GM23338 (cell line): ENCODE results near the gene EFCAB9. TPM values are rescaled to one million over a fixed set of nuclear protein-coding genes. Genes with fewer than 3 reads are reported as not detected.

ENCODE experiments used
- ATAC-seq: fragments of 200-7000 bp; cut with Tn5 transposase; 3 replicates; pipeline ENCODE4 v1.9.1; 2020
- DNase-seq: peaks from one replicate; pipeline ENCODE4 v3.0.0-alpha.2; 2015; ENCODE audit warnings: low spot score
- H2AFZ ChIP-seq: fragments of 200-600 bp; sonication (generic); 2 replicates; pipeline ENCODE4 v1.8.0; 2016; ENCODE audit warnings: antibody characterized with exemption, mild to moderate bottlenecking, moderate library complexity
- H3F3A ChIP-seq: fragments of 200-600 bp; sonication (generic); replicated peaks from 2 replicates; pipeline ENCODE4 v1.8.0; 2017; ENCODE audit warnings: antibody characterized with exemption, mixed run types, low read depth
- H3K27ac ChIP-seq: fragments of 200-600 bp; sonication (generic); 2 replicates; pipeline ENCODE4 v1.6.1; 2016; ENCODE audit warnings: low read depth
- H3K27me3 ChIP-seq: fragments of 200-600 bp; sonication (generic); 2 replicates; pipeline ENCODE4 v1.8.0; 2016; ENCODE audit warnings: mild to moderate bottlenecking, mixed run types, moderate library complexity; ENCODE audit not compliant: insufficient read depth
- H3K36me3 ChIP-seq: fragments of 200-600 bp; sonication (generic); 2 replicates; pipeline ENCODE4 v1.8.0; 2016; ENCODE audit warnings: mild to moderate bottlenecking; ENCODE audit not compliant: insufficient read depth
- H3K4me1 ChIP-seq: fragments of 200-600 bp; sonication (generic); 2 replicates; pipeline ENCODE4 v1.8.0; 2016; ENCODE audit warnings: mild to moderate bottlenecking, moderate library complexity; ENCODE audit not compliant: insufficient read depth
- H3K4me2 ChIP-seq: fragments of 200-600 bp; sonication (generic); 2 replicates; pipeline ENCODE4 v1.7.1; 2017; ENCODE audit warnings: mixed run types
- H3K4me3 ChIP-seq: fragments of 200-600 bp; sonication (generic); 2 replicates; pipeline ENCODE4 v1.6.1; 2016; ENCODE audit warnings: mixed run types
- H3K79me2 ChIP-seq: fragments of 200-600 bp; sonication (generic); replicated peaks from 2 replicates; pipeline ENCODE4 v1.8.0; 2017; ENCODE audit warnings: mild to moderate bottlenecking; ENCODE audit not compliant: insufficient read depth
- H3K9me2 ChIP-seq: fragments of 200-600 bp; sonication (generic); 2 replicates; pipeline ENCODE4 v1.8.0; 2017; ENCODE audit not compliant: insufficient read depth
- H4K20me1 ChIP-seq: fragments of 200-600 bp; sonication (generic); replicated peaks from 2 replicates; pipeline ENCODE4 v1.8.0; 2017; ENCODE audit warnings: mild to moderate bottlenecking; ENCODE audit not compliant: insufficient read depth
- H3K27ac Mint-ChIP-seq: 2 replicates; pipeline ENCODE4 v1.8.0; 2020; ENCODE audit warnings: inconsistent platforms, mild to moderate bottlenecking, moderate library complexity, mixed read lengths
- H3K27me3 Mint-ChIP-seq: 3 replicates; pipeline ENCODE4 v1.8.0; 2022; ENCODE audit warnings: low read depth, mild to moderate bottlenecking, moderate library complexity, mixed read lengths, inconsistent platforms; ENCODE audit not compliant: insufficient read depth, poor library complexity
- H3K36me3 Mint-ChIP-seq: 3 replicates; pipeline ENCODE4 v1.8.0; 2021; ENCODE audit warnings: low read depth, mild to moderate bottlenecking, inconsistent platforms, moderate library complexity, mixed read lengths
- H3K4me1 Mint-ChIP-seq: 3 replicates; pipeline ENCODE4 v1.8.0; 2020; ENCODE audit warnings: mild to moderate bottlenecking, inconsistent platforms, mixed read lengths
- H3K4me3 Mint-ChIP-seq: 3 replicates; pipeline ENCODE4 v1.8.0; 2021; ENCODE audit warnings: moderate library complexity, mild to moderate bottlenecking, inconsistent platforms, mixed read lengths
- H3K9me3 Mint-ChIP-seq: 3 replicates; pipeline ENCODE4 v1.8.0; 2020; ENCODE audit warnings: moderate library complexity, mild to moderate bottlenecking, inconsistent platforms, mixed read lengths
- CREB1 ChIP-seq: fragments of 250-450 bp; sonication (Bioruptor Pico); IDR thresholded peaks from 2 replicates; pipeline ENCODE4 v1.5.0; 2020; ENCODE audit warnings: low read depth, mild to moderate bottlenecking, moderate library complexity
- EZH2 ChIP-seq: fragments of 200-600 bp; sonication (generic); IDR thresholded peaks from one replicate; pipeline ENCODE4 v1.8.0; 2017; ENCODE audit warnings: antibody characterized with exemption, mild to moderate bottlenecking, low read depth; ENCODE audit not compliant: unreplicated experiment
- JUNB ChIP-seq: IDR thresholded peaks from one replicate; pipeline ENCODE4 v1.6.1; 2016; ENCODE audit warnings: antibody characterized with exemption; ENCODE audit not compliant: unreplicated experiment
- NANOG ChIP-seq: IDR thresholded peaks from 2 replicates; pipeline ENCODE4 v1.6.1; 2016; ENCODE audit warnings: antibody characterized with exemption, borderline replicate concordance
- POLR2AphosphoS5 ChIP-seq: IDR thresholded peaks from 2 replicates; pipeline ENCODE4 v1.6.1; 2016; ENCODE audit warnings: antibody characterized with exemption, low read depth
- STAT1 ChIP-seq: IDR thresholded peaks from one replicate; pipeline ENCODE4 v1.6.1; 2016; ENCODE audit warnings: antibody characterized with exemption; ENCODE audit not compliant: unreplicated experiment
- polyA plus RNA-seq: library from polyadenylated mRNA; unstranded; fragments of >200 nt; fragmentation: Nextera tagmentation; extraction: Ambion mirVana; gene quantifications from 2 replicates; pipeline ENCODE4 v1.2.1, GENCODE V29; 2016
- total RNA-seq: library from RNA; depleted of rRNA; stranded (reverse); fragments of >200 nt; shearing (Covaris generic); gene quantifications from 2 replicates; pipeline ENCODE4 v1.2.3, GENCODE V29; 2014
- TF ChIP-seq, protein P1 (sequence below): IDR thresholded peaks from one replicate; pipeline ENCODE4 v1.6.1; 2018; ENCODE audit warnings: antibody characterized with exemption; ENCODE audit not compliant: unreplicated experiment
- TF ChIP-seq, protein P2 (sequence below): fragments of 250-450 bp; sonication (Bioruptor Pico); IDR thresholded peaks from 2 replicates; pipeline ENCODE4 v1.5.0; 2020; ENCODE audit warnings: mild to moderate bottlenecking, moderate library complexity
- TF ChIP-seq, protein P3 (sequence below): IDR thresholded peaks from 2 replicates; pipeline ENCODE4 v1.6.1; 2016; ENCODE audit warnings: antibody characterized with exemption

EFCAB9 gene
- total and polyA plus RNA-seq, 2 experiments from 2014 or later = not detected

DNA sequence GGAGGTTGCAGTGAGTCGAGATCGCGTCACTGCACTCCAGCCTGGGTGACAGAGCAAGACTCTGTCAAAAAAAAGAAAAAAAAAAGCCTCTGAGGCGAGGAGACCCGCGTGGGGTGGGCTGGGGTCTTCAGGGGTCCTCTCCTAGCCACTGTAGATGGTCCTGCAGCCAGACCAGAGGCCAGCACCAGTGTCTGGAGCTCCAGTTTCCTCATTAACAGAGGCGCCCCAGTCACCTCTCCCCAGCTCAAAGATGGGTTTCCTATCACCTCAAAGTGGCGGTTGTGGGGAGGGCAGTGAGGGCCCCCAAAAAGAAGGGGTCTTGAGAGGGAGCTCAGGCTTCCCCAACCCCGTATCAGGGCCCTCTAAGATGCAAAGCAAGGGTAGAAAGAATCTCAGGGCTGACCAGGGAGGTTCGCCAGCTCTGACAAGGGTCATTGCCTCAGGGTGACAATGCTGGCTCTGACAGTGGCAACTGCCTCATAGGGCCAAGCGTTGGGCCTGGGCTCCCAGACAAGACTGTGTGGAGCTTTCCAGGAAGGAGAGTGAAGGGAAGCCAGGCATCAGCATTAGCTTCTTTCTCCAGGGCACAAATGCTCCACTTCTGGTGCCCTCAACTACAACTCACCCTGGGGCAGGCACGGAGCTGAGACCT is 20.9 kb upstream of the EFCAB9 start (continued):
- TF ChIP-seq, protein P1, sequence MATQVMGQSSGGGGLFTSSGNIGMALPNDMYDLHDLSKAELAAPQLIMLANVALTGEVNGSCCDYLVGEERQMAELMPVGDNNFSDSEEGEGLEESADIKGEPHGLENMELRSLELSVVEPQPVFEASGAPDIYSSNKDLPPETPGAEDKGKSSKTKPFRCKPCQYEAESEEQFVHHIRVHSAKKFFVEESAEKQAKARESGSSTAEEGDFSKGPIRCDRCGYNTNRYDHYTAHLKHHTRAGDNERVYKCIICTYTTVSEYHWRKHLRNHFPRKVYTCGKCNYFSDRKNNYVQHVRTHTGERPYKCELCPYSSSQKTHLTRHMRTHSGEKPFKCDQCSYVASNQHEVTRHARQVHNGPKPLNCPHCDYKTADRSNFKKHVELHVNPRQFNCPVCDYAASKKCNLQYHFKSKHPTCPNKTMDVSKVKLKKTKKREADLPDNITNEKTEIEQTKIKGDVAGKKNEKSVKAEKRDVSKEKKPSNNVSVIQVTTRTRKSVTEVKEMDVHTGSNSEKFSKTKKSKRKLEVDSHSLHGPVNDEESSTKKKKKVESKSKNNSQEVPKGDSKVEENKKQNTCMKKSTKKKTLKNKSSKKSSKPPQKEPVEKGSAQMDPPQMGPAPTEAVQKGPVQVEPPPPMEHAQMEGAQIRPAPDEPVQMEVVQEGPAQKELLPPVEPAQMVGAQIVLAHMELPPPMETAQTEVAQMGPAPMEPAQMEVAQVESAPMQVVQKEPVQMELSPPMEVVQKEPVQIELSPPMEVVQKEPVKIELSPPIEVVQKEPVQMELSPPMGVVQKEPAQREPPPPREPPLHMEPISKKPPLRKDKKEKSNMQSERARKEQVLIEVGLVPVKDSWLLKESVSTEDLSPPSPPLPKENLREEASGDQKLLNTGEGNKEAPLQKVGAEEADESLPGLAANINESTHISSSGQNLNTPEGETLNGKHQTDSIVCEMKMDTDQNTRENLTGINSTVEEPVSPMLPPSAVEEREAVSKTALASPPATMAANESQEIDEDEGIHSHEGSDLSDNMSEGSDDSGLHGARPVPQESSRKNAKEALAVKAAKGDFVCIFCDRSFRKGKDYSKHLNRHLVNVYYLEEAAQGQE = no peak

DNA sequence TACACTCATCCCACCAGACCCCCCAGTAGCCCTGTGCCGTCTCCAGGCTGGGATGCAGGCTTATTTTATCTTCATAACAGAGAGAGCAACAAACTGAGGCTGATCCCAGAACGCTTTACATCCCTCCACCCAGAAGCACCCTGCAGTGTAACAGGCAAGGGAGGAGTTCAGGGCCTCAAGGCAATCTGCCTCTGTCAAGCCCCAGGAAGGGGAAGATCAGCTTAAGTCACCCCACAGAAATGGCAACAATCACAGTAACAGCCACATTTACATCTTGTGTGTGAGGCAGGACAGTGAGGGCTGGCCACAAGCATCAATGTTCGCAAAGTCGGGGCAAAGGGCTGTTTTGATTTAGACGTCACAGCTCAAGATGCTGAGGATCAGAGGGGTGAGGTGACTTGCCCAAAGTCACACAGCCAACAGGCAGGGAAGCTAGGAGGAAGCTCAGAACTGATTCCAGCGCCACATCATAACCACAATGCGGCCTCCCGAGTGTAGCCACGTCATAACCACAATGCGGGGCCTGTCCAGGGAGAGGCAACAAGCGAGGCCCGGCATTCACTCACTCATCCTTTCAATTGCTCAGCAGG is 20.3 kb upstream of the EFCAB9 start:
- H3K4me3 ChIP-seq = no peak overlapping the region
- Mint-ChIP-seq H3K27ac (peak overlapping the region; percentile 35; the same call in 1 of the 2 replicates), H3K4me3 (no peak overlapping the region), H3K36me3 (no peaks in the 10 kb centered on the region), H3K27me3 (peaks cover 11% of the 10 kb centered on the region), H3K4me1 (peaks cover 29% of the 10 kb centered on the region), H3K9me3 (no peaks in the 10 kb centered on the region)
- DNase-seq = no peak
- H3F3A ChIP-seq = 0 out of 2 replicates have a peak, but pooled peaks cover 6% of the 10 kb centered on the region
- H3K27me3 ChIP-seq = no peaks in the 10 kb centered on the region
- no peaks in the 10 kb centered on the region for H3K9me2 ChIP-seq
- H3K4me1 ChIP-seq = peaks cover 13% of the 10 kb centered on the region
- no peak overlapping the region for H3K27ac ChIP-seq
- no peak overlapping the region for H2AFZ ChIP-seq
- H4K20me1 ChIP-seq = peaks cover 10% of the 10 kb centered on the region
- no peak for ATAC-seq
- no peaks in the 10 kb centered on the region for H3K36me3 ChIP-seq
- H3K4me2 ChIP-seq = no peak overlapping the region
- H3K79me2 ChIP-seq = peaks cover 9% of the 10 kb centered on the region
- TF ChIP-seq, protein P1 = no peak
- TF ChIP-seq POLR2AphosphoS5 (no peak), STAT1 (no peak), CREB1 (CRISPR knock-in tag) (no peak), EZH2 (no peak), JUNB (no peak), NANOG (no peak)
- TF ChIP-seq, protein P2, sequence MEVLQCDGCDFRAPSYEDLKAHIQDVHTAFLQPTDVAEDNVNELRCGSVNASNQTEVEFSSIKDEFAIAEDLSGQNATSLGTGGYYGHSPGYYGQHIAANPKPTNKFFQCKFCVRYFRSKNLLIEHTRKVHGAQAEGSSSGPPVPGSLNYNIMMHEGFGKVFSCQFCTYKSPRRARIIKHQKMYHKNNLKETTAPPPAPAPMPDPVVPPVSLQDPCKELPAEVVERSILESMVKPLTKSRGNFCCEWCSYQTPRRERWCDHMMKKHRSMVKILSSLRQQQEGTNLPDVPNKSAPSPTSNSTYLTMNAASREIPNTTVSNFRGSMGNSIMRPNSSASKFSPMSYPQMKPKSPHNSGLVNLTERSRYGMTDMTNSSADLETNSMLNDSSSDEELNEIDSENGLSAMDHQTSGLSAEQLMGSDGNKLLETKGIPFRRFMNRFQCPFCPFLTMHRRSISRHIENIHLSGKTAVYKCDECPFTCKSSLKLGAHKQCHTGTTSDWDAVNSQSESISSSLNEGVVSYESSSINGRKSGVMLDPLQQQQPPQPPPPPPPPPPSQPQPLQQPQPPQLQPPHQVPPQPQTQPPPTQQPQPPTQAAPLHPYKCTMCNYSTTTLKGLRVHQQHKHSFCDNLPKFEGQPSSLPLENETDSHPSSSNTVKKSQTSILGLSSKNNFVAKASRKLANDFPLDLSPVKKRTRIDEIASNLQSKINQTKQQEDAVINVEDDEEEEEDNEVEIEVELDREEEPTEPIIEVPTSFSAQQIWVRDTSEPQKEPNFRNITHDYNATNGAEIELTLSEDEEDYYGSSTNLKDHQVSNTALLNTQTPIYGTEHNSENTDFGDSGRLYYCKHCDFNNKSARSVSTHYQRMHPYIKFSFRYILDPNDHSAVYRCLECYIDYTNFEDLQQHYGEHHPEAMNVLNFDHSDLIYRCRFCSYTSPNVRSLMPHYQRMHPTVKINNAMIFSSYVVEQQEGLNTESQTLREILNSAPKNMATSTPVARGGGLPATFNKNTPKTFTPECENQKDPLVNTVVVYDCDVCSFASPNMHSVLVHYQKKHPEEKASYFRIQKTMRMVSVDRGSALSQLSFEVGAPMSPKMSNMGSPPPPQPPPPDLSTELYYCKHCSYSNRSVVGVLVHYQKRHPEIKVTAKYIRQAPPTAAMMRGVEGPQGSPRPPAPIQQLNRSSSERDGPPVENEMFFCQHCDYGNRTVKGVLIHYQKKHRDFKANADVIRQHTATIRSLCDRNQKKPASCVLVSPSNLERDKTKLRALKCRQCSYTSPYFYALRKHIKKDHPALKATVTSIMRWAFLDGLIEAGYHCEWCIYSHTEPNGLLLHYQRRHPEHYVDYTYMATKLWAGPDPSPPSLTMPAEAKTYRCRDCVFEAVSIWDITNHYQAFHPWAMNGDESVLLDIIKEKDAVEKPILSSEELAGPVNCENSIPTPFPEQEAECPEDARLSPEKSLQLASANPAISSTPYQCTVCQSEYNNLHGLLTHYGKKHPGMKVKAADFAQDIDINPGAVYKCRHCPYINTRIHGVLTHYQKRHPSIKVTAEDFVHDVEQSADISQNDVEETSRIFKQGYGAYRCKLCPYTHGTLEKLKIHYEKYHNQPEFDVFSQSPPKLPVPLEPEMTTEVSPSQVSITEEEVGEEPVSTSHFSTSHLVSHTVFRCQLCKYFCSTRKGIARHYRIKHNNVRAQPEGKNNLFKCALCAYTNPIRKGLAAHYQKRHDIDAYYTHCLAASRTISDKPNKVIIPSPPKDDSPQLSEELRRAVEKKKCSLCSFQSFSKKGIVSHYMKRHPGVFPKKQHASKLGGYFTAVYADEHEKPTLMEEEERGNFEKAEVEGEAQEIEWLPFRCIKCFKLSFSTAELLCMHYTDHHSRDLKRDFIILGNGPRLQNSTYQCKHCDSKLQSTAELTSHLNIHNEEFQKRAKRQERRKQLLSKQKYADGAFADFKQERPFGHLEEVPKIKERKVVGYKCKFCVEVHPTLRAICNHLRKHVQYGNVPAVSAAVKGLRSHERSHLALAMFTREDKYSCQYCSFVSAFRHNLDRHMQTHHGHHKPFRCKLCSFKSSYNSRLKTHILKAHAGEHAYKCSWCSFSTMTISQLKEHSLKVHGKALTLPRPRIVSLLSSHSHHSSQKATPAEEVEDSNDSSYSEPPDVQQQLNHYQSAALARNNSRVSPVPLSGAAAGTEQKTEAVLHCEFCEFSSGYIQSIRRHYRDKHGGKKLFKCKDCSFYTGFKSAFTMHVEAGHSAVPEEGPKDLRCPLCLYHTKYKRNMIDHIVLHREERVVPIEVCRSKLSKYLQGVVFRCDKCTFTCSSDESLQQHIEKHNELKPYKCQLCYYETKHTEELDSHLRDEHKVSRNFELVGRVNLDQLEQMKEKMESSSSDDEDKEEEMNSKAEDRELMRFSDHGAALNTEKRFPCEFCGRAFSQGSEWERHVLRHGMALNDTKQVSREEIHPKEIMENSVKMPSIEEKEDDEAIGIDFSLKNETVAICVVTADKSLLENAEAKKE (CRISPR knock-in tag) = no peak
- TF ChIP-seq, protein P3, sequence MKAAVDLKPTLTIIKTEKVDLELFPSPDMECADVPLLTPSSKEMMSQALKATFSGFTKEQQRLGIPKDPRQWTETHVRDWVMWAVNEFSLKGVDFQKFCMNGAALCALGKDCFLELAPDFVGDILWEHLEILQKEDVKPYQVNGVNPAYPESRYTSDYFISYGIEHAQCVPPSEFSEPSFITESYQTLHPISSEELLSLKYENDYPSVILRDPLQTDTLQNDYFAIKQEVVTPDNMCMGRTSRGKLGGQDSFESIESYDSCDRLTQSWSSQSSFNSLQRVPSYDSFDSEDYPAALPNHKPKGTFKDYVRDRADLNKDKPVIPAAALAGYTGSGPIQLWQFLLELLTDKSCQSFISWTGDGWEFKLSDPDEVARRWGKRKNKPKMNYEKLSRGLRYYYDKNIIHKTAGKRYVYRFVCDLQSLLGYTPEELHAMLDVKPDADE = no peak
